Breast epithelium (tissue), 3 donors: ENCODE measurements around the gene GUCD1.

Experiments used
- CTCF ChIP-seq, 3 donors: fragments of 450-650 bp; IDR thresholded peaks; one replicate each; pipeline ENCODE4 v1.5.1; 2016 to 2017; ENCODE audit warnings: antibody characterized with exemption in 3 of 3, mild to moderate bottlenecking in 3 of 3, moderate library complexity in 3 of 3
- POLR2A ChIP-seq: fragments of 450-650 bp; IDR thresholded peaks from one replicate; pipeline ENCODE4 v1.6.1; 2016; ENCODE audit warnings: antibody characterized with exemption, mild to moderate bottlenecking, moderate library complexity
- POLR2AphosphoS5 ChIP-seq, 3 donors: sonication (generic); formaldehyde crosslinking; IDR thresholded peaks; one replicate each; pipeline ENCODE4 v1.6.1; 2017; ENCODE audit warnings: antibody characterized with exemption in 3 of 3

- TF ChIP-seq CTCF (IDR thresholded peaks at IDR 0.05) (no peak), POLR2AphosphoS5 (IDR thresholded peaks at IDR 0.05) (no peak), POLR2A (no peak)
Measured at GRCh38 chr22:24601217-24602104, 46.5 kb upstream of the GUCD1 start.
